ENCODE results near the gene CCR3.

- TF ChIP-seq, protein P1, sequence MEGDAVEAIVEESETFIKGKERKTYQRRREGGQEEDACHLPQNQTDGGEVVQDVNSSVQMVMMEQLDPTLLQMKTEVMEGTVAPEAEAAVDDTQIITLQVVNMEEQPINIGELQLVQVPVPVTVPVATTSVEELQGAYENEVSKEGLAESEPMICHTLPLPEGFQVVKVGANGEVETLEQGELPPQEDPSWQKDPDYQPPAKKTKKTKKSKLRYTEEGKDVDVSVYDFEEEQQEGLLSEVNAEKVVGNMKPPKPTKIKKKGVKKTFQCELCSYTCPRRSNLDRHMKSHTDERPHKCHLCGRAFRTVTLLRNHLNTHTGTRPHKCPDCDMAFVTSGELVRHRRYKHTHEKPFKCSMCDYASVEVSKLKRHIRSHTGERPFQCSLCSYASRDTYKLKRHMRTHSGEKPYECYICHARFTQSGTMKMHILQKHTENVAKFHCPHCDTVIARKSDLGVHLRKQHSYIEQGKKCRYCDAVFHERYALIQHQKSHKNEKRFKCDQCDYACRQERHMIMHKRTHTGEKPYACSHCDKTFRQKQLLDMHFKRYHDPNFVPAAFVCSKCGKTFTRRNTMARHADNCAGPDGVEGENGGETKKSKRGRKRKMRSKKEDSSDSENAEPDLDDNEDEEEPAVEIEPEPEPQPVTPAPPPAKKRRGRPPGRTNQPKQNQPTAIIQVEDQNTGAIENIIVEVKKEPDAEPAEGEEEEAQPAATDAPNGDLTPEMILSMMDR (IDR thresholded peaks at IDR 0.05): no peak
- no peak for TF ChIP-seq EZH2 (IDR thresholded peaks at IDR 0.05)
- TF ChIP-seq EZH2phosphoT487 (IDR thresholded peaks at IDR 0.05): no peak
Observed at GRCh38 chr3:46193436-46193835, 48.8 kb upstream of the CCR3 start.

Measured in neural progenitor cell (in vitro differentiated cells).